Stimulated activated CD4-positive, alpha-beta T cell treated with anti-CD3 and anti-CD28 coated beads, TNF-alpha, amount 100 ng/mL, for 48 hours (primary cell): ENCODE measurements around the gene CPS1.

Experiments used
- DNase-seq, 3 donors: peaks; one replicate each; pipeline ENCODE4 v3.0.0-alpha.2; 2020; ENCODE audit warnings: low read depth in 3 of 3

Gene CPS1

DNA sequence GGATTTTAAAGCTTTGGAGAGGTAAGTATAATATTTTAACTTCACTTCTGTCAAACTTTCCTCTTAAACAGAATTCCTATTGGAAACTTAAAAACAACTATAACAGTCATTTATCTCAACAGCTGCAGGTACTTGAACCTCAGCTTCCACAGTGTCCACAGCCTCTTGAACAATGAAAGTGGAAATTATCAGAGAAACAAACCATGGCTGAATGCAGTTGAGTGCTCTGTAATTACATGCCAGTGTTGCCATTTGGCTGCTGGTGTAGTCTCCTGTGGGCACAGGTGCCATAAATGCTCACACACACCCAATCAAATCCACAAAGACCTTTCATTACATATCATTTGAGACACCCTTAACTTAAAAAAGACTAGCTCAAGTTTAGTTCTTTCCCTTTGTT lies 125.1 kb downstream of the CPS1 start:
- no peak for DNase-seq

GRCh38 chr2:210686401-210686800 lies 130.0 kb downstream of the CPS1 start:
- no peak for DNase-seq

DNA sequence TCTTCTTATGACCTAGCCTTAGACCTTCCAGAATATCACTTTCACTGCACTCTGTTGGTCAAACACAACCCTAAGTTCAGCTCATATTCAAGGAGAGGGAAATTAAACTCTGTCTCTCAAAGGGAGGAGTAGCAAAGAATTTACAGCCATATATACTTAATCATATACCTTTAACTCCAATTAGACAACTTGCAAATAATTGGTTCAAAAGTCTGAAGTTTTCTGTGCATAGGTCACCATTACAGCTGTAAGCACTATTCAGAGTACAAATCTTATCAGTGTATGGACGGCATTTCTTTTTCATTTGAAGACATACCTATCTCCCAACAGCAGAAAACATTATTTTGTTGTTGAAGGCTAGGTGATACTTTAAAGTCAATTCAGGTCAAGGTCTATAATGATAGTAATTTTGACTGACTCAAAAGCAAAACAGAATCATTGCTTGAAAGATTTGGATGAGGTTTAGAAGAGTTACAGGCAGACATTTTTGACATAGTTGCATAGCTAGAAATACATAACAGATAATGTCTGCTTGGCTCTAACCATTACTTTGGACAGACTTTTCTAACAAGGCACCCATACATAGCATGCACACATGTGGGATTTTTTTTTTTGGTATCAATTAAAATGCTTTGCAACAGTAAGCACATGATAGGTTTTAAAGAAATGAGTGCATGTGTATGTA lies 131.5 kb downstream of the CPS1 start:
- no peak for DNase-seq

DNA sequence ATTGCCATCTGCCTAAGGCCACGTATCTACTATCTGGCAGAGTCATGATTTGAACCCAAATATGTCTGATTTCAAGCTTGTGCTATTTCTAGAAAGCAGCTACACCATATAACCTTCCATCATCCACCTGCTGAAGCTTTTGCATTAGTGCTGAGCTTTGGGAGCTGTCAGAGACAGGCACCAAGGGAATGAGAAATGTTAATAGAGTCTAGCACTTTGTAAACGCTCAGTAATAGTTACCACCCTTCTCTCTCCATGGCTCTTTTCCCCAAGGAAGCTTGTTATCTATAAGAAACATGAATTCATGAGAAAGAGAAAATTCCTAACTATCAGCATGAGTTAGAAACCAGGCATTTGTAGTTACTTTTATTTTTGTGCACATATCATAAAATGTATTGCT lies 151.5 kb downstream of the CPS1 start:
- DNase-seq: no peak

DNA sequence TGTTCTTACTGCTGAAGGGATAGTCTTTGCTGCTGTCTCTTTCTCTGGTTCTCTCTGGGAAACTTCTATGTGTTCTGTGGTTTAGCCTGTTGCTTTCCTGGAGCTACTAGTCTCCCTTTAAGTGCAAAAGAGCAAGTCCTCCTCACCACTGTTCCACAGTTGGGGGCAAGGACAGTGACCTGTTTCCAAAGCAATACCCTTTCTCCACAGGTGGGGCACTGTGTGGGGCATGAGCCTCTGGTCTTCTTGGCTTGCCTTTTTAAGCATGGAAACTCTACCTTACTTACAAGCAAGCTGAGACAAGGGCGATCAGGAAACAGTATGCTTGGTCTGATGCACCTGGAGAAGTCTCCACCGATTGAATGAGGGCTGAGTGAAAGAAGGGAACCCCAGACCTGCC lies 156.7 kb downstream of the CPS1 start:
- no peak for DNase-seq

GRCh38 chr2:210715560-210716082 lies 159.2 kb downstream of the CPS1 start:
- no peak for DNase-seq

GRCh38 chr2:210718503-210718902 lies 162.1 kb downstream of the CPS1 start:
- DNase-seq: no peak

DNA sequence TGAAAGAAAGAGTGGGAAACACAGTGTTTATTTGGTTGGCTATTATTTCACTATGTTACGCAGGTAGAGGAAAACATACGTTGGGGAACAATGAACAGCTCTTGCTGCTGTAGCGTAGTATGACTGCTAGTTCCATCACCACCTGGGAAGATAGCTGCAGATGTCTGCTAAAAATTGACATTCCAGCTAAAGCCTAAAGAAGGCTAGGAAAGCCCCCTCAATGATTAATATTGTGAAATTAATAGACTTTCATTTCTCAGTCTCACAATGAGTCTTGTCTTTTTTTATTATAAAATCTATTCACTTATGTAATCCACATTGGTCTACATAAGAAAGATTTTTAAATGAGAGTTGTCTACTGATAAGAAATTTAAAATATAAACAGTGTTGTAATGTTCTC lies 165.7 kb downstream of the CPS1 start:
- no peak for DNase-seq

- no peak for DNase-seq
Measured at GRCh38 chr2:210727549-210727948, 171.2 kb downstream of the CPS1 start.
